Erythroblast (primary cell): ENCODE measurements around the gene SKIC2.

ENCODE experiments used
- GATA1 ChIP-seq: IDR thresholded peaks from 2 replicates; pipeline ENCODE4 v1.6.1; 2011; ENCODE audit warnings: low read depth, mild to moderate bottlenecking, control low read depth, low read length, moderate library complexity
- POLR2A ChIP-seq: IDR thresholded peaks from 2 replicates; pipeline ENCODE4 v1.6.1; 2011; ENCODE audit warnings: mild to moderate bottlenecking, low read length

- no peak for TF ChIP-seq POLR2A
- no peak for TF ChIP-seq GATA1
These were observed 11.8 kb downstream of the SKIC2 start for GRCh38 chr6:31970604-31971271.
